Stimulated activated CD4-positive, alpha-beta T cell treated with anti-CD3 and anti-CD28 coated beads, TNF-alpha, amount 100 ng/mL, for 24 hours (primary cell): ENCODE measurements around the gene OPALIN.

Experiments
- DNase-seq, 3 experiments: peaks; one replicate each; pipeline ENCODE4 v3.0.0-alpha.2; 2020; ENCODE audit warnings: low read depth in 3 of 3

The OPALIN gene

DNA sequence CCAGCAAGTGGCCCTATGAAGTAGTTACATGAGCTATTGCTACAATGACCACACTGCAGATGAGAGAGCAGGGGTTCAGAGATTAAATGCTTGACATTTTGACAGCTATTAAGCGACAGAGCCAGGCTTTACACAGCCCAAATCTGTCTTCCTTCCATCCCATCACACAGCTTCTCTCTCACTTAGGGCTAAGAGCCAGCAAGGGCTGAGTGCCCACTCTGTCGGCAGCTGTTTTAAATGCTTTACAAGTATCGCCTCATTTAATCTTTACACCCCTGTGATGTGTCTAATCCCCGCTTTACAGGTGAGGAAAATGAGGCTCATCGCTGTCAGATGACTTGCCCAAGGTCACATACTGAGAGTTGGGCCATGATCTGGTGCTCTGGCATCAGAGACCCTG, 15.2 kb upstream of the OPALIN start:
- DNase-seq = no peak

GRCh38 chr10:96371356-96371755, 12.6 kb upstream of the OPALIN start:
- no peak for DNase-seq

- DNase-seq = peak; percentile 14 to 37 (median 31)
Observed at GRCh38 chr10:96370584-96371157, 11.9 kb upstream of the OPALIN start.

DNA sequence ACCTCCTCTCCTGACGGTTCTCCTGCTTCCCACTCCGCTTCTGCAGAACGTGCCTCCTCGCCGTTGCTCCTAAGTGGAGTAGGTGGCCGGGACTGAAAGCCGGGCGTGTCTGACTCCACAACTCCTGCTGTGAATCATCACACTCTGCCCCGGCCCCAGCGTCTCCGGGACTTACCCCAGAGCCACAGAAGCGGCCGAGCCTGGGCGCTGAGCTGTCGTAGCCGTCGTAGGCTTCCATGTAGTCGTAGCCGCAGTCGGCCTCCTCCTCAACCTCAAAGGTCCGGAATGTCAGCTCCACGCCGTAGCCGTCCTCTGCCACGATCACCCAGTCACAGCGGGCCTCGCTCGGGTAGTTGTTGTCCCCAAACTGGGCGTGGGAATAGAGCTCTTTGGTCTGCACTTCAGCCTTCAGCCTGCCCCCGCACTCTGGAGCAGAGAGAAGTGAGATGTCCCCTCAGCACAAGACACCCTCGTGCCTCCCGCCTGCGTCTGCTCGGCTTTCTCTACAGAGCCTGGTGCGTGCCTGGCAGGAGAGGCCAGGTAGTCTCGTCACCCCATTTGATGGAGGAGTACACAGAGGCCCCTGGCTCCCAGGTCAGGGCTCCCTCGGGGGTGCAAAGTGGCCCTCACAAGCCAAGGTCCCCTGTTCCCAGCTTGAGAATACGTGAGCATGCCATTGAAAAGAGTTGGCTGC, 11.2 kb upstream of the OPALIN start:
- no peak for DNase-seq

GRCh38 chr10:96368971-96369370, 10.2 kb upstream of the OPALIN start:
- no peak for DNase-seq

DNA sequence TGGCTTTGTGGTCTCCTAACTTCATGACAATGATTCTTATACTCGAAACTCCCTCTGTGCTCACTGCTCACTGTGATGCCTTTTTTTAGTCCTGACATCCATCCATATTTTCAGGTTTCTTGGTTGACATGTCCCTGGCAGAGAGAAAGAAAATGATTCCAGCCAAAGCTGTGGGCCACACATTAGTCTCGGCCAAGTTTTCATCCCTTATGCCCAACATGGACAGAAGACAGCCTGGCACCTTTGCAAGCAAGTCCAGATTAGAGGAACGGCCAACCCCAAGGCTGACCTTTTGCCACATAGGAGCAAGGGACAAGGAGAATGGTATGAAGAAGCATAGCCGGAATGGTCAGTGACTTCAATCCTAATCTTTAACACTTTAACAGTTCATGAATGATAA, 8.7 kb upstream of the OPALIN start:
- no peak for DNase-seq

- no peak for DNase-seq
Observed at GRCh38 chr10:96366508-96366907, 7.7 kb upstream of the OPALIN start.

DNA sequence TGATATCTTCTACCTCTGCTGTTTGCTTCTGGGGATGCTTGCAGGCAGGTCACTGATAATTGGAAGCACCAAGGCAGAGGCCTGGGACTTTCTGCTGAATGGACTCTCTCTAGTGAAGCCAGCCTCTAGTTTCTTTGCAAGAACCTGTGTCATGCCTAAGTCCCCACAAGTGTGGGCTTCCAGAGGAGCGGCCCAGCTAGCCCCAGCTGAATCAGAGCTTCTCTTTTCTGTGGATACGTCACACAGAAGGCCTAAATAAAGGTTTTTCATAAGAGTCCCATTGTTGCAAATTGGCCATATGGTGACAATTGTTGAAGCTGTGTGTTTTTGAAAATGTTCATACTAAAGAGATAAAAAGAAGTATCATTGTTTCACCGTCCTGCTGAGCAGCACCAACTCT, 6.8 kb upstream of the OPALIN start:
- no peak for DNase-seq

DNA sequence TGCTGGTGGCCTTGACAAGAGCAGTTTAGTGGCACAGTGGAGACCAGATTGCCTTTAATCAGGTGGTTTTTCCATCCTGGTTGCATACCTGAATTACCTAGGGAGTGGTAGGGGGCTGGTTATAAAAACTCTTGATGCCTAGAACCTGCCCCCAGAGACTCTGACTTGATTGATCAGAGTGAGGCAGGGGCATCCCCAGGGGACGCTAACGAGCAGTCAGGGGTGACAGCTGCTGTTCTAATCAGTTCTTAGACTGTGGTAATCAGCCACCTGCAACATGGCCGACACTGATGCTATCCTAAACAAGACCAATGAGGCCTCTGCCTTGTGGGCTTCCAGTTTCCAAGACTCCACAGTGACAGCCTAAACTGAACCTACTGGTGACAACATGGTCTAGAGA, 2.0 kb upstream of the OPALIN start:
- no peak for DNase-seq

GRCh38 chr10:96360331-96360730, 1.5 kb upstream of the OPALIN start:
- no peak for DNase-seq

- DNase-seq = no peak
Observed at GRCh38 chr10:96359616-96360015, 814 bp upstream of the OPALIN start.

- DNase-seq = no peak
Observed at GRCh38 chr10:96357038-96357620, 1.7 kb downstream of the OPALIN start.

- DNase-seq = no peak
Observed at GRCh38 chr10:96352582-96352981, 6.2 kb downstream of the OPALIN start.

GRCh38 chr10:96352027-96352426, 6.8 kb downstream of the OPALIN start:
- no peak for DNase-seq

DNA sequence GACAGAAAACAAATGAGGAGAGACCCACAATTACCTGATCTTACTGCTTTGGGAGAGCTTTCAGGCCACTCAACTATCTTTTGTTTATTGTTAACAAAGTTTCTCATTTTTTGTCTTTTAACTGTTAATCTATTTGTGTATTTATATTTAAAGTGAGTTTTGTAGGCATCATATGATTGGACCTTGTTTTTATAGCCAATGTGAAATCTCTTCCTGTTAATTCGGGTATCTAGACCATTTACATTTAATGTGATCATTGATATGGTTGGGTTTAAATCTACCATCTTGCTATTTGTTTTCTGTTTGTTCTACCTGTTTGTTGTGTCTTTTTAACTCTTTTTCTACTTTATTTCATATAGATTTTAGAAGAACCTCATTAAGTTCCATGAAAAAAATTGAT, 12.5 kb downstream of the OPALIN start:
- DNase-seq = no peak

GRCh38 chr10:96345222-96345621, 13.6 kb downstream of the OPALIN start:
- no peak for DNase-seq

- no peak for DNase-seq
Observed at GRCh38 chr10:96344178-96344577, 14.6 kb downstream of the OPALIN start.

- no peak for DNase-seq
Observed at GRCh38 chr10:96342402-96342801, 16.4 kb downstream of the OPALIN start.

- DNase-seq = no peak
Observed at GRCh38 chr10:96341219-96342182, 17.3 kb downstream of the OPALIN start.

DNA sequence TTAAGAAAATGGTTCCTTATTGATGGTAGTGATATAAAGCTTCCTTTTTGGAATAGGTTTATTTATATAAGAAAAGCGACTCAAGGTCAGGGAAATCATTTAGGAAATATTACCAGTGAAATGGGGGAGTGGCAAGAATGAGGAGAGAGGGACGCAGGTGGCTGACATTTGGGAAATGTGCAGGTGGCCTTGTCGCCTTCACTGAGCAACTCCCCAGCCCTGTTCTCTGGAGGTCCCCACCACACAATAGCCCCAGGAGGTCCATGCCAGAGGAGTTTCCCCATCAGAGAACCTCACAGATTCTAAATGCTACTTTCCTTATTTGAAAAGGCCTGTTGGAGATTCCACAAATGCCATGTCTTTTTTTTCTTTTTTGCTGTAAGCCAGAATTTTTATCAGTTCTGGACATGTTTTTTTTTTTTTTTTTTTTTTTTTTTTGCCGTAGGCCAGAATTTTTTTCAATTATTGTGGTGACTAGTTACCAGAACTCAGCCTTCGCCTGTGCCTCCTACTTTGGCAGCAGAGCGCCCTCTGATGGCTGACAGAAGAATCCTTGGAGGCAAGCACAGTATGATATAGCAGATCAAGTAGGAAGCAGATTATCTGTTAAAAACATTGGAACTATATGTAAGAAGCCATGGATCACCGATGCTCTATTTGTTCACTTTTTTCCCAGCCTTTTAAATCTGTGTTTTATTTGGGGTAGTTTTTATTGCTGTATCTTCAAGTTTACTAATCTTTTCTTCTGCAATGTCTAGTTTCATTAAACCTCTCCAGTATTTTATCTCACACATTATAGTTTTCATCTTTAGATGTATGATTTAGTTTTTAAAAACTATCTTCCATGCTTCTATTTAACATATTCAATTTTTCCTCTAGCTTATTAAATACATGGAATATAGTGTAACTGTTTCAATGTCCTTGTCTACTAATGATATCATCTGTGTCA, 18.6 kb downstream of the OPALIN start:
- DNase-seq = peak; percentile 12 to 52 (median 29)

DNA sequence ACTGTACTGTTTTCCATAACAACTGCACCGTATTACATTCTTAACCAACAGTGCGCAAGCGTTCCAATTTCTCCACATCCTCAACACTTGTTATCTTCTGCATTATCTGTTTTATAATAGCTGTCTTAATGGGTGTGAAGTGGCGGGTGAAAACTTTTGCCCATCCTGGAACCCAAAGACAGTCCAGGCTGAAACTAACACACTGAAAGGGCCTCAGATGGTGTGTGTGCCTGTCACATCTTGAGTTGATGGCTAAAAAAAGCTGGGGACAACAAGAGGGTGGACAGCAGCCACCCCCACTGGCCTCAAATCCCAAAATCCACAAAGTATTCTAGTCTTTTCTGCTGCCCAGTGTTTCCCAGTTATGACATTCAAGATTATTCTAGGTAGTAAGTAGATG, 19.4 kb downstream of the OPALIN start:
- DNase-seq = no peak
